T-helper 1 cell (primary cell): ENCODE results near the gene TAF7.
"Not testable (repeated sequence)": the region's sequence is repeated elsewhere in the genome, so short reads cannot be mapped to it uniquely, and the experiment has no call there.

Source experiments
- DNase-seq, 5 donors: peaks; one replicate each; pipeline ENCODE4 v3.0.0-alpha.2; 2012 to 2020

The TAF7 gene

DNA sequence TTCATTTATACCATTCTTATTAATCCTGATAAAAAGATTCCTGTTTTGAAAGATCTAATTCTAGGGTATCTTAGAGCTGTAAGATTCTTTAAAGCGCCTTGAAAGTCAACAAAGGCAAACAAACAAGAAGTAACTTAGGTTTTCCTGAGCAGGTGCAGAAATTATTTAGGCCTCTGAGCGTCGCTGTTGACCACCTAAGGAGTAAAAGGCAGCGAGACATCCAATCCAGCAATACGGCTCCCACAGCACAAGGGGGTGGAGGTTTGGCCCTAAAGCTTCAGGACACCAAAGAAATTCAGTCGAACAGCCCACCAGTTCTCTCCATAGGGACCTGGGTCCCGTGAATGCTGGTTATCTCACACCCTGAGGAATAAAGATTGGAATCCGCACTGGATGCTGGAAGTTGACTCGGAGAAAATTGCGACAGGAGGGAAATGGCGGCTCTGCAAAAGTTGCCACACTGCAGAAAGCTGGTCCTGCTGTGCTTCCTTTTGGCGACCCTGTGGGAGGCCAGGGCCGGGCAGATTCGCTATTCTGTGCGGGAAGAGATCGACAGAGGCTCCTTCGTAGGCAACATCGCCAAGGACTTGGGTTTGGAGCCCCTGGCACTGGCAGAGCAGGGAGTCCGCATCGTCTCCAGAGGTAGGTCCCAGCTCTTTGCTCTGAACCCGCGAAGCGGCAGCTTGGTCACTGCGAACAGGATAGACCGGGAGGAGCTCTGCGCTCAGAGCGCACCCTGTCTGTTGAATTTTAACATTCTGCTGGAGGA lies 18.1 kb upstream of the TAF7 start, which contains the start of gene PCDHGA2:
TSS of gene PCDHGA2 (plus strand) at position 223 of the 769 bp plus-strand sequence.
- DNase-seq, result peak in 1 of 5 donors; percentile 8

DNA sequence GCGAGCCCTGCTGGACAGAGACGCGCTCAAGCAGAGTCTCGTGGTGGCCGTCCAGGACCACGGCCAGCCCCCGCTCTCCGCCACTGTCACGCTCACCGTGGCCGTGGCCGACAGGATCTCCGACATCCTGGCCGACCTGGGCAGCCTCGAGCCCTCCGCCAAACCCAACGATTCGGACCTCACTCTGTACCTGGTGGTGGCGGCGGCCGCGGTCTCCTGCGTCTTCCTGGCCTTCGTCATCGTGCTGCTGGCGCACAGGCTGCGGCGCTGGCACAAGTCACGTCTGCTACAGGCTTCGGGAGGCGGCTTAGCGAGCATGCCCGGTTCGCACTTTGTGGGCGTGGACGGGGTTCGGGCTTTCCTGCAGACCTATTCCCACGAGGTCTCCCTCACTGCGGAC lies 12.0 kb upstream of the TAF7 start:
- not testable (repeated sequence) for DNase-seq

DNA sequence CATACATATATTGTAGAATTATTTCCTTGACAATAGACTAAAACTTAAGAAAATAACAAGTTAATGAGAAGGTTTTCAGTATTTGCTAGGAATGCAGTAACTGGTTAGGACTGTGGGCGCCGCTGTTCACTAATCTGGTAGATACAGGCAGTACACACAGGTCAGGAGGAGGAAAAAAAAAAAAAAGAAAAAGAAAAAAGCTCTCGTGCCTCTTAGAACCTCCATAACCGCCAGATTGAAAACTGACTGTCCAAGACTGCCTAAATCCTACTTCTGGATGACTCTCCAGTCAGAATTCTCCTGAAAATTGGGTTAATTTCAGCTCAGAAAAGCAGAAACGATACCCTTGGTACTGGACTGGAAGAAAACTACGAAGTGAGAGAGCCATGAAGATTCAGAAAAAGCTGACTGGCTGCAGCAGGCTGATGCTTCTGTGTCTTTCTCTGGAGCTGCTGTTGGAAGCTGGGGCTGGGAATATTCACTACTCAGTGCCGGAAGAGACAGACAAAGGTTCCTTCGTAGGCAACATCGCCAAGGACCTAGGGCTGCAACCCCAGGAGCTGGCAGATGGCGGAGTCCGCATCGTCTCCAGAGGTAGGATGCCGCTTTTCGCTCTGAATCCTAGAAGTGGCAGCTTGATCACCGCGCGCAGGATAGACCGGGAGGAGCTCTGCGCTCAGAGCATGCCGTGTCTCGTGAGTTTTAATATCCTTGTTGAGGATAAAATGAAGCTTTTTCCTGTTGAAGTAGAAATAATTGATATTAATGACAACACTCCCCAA lies 9.9 kb upstream of the TAF7 start, which contains the start of gene PCDHGA1:
TSS of gene PCDHGA1 (plus strand) at position 216 of the 782 bp plus-strand sequence.
- DNase-seq, result peak in 2 of 5 donors; percentile 8 to 16

DNA sequence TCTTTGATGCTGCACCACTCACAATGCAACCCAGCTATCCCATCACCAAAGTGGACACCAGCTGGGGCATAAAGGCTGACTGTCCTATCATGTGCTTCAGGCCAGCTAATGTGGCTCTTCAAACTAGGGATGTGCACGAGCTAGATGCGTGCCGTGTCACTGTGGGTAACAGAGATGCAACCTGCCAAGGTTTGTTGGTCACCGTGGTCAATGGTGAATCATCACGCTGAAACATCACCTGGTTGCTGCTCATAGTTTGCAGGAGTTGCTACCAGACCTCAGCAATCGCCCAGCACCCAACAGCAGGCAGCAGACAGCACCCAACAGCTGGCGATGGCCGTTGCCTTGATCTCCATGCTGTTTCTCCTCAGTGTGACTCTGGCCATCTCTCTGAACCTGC lies 7.6 kb upstream of the TAF7 start:
- DNase-seq, result no peak

GRCh38 chr5:141326088-141326854 lies 5.7 kb upstream of the TAF7 start:
- DNase-seq, result peak; percentile 24 to 59 (median 52)

GRCh38 chr5:141322261-141322660 lies 1.7 kb upstream of the TAF7 start:
- DNase-seq, result no peak

- DNase-seq, result no peak
Measured at GRCh38 chr5:141319699-141320098, 885 bp downstream of the TAF7 start.

- DNase-seq, result no peak
Measured at GRCh38 chr5:141319202-141319601, 1.4 kb downstream of the TAF7 start.

- DNase-seq, result not testable (repeated sequence)
Measured at GRCh38 chr5:141316963-141317362, 3.6 kb downstream of the TAF7 start.

GRCh38 chr5:141313711-141314110 lies 6.9 kb downstream of the TAF7 start:
- DNase-seq, result no peak

GRCh38 chr5:141306630-141307029 lies 14.0 kb downstream of the TAF7 start:
- DNase-seq, result no peak

DNA sequence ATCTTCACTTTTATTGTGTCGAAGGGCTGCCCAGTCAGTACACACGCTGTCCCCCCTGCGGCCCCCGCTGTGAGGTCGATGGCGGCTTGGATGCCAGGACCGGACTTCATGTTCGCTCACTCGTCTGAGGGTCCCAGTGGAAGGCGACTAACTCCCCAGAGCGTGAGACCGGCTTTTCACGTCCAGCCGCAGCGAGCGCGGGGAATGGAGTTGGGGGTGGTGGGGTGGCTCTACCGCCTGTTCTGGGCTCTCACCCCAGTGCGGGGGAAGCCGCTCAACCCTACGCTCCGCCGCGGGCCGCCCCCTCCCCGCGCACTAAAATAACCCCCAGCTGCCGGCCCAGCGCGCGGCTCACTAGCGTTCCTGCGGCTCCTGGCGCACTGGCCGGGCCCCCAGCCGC lies 16.8 kb downstream of the TAF7 start, which contains the start of gene SLC25A2:
TSS of gene SLC25A2 (minus strand) at position 294 of the 400 bp plus-strand sequence. CDS start at position 110, 184 bp downstream.
- no peak for DNase-seq

DNA sequence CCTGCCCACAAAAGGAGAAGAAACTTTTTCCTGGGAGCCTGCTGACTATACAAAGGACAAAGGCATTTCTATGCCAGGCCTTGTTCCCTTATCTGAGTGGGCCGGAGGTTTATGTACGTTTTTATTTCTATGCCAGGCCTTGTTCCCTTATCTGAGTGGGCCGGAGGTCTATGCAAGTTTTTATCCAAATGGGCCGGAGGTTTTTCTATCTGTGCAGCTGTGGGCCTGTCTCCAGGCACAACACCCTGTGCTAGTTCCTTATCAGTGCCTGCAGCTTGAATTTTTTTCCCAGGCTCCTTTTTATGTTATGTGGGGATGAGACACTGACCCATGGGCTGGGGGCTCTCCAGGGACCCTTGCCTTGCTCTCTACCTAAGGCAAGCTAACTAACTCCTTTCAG lies 22.2 kb downstream of the TAF7 start:
- DNase-seq, result no peak

DNA sequence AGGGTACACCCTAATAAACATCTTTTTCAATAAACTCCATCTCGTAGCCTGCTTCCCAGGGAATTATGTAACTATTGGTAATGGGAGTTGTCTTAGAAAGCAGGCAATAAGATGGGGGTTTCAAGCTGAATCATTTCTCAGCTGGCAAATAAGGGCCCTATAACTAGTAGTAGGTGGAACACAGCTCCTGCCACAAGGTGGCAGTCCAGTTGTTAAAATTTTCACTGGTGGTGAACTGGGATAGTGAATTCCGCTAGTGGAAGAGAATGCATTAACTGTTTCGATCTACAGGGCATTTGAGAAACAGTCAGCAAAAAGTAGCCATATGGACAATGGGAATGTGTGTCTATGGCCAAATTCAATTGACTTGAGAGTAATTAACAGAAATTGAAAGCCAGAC lies 47.7 kb downstream of the TAF7 start:
- no peak for DNase-seq

- no peak for DNase-seq
Measured at GRCh38 chr5:141269195-141269594, 51.4 kb downstream of the TAF7 start.
